Astrocyte (in vitro differentiated cells and primary cell): ENCODE measurements around the gene ADAMTSL2. TPM values are rescaled to one million over a fixed set of nuclear protein-coding genes. Genes with fewer than 3 reads are reported as not detected.

ENCODE experiments used
- DNase-seq: peaks from one replicate; pipeline ENCODE4 v3.0.0-alpha.2; 2010; ENCODE audit warnings: low read depth
- FAIRE-seq: peaks from 2 replicates; lab custom pipeline; 2011; peaks lifted over from hg19 to GRCh38; lab: Jason Lieb, UNC
- H2AFZ ChIP-seq: 2 replicates; pipeline ENCODE4 v1.6.0; 2012; ENCODE audit warnings: low read depth, low read length, inconsistent platforms
- H3K27ac ChIP-seq: 2 replicates; pipeline ENCODE4 v1.5.1; 2011; ENCODE audit warnings: low read depth, low read length, inconsistent platforms
- H3K27me3 ChIP-seq: 2 replicates; pipeline ENCODE4 v1.6.0; 2011; ENCODE audit warnings: low read length, inconsistent platforms; ENCODE audit not compliant: insufficient read depth
- H3K36me3 ChIP-seq: 2 replicates; pipeline ENCODE4 v1.5.1; 2011; ENCODE audit warnings: low read length, inconsistent platforms; ENCODE audit not compliant: insufficient read depth
- H3K4me1 ChIP-seq: 2 replicates; pipeline ENCODE4 v1.5.1; 2011; ENCODE audit warnings: low read length, inconsistent platforms; ENCODE audit not compliant: insufficient read depth
- H3K4me2 ChIP-seq: 2 replicates; pipeline ENCODE4 v1.6.0; 2012; ENCODE audit warnings: low read length, inconsistent platforms
- H3K4me3 ChIP-seq: 2 replicates; pipeline ENCODE4 v1.5.1; 2011; ENCODE audit warnings: low read depth, mild to moderate bottlenecking, low read length, inconsistent platforms; ENCODE audit not compliant: insufficient read depth
- H3K79me2 ChIP-seq: 2 replicates; pipeline ENCODE4 v1.6.0; 2012; ENCODE audit warnings: mild to moderate bottlenecking, low read length, inconsistent platforms; ENCODE audit not compliant: insufficient read depth
- H3K9ac ChIP-seq: 2 replicates; pipeline ENCODE4 v1.6.0; 2012; ENCODE audit warnings: mild to moderate bottlenecking, low read length, inconsistent platforms
- H3K9me3 ChIP-seq: 2 replicates; pipeline ENCODE4 v1.5.1; 2012; ENCODE audit warnings: low read depth, mild to moderate bottlenecking, low read length, inconsistent platforms; ENCODE audit not compliant: insufficient read depth
- H4K20me1 ChIP-seq: 2 replicates; pipeline ENCODE4 v1.6.0; 2012; ENCODE audit warnings: low read length, inconsistent platforms; ENCODE audit not compliant: insufficient read depth
- H3K27ac Mint-ChIP-seq: one replicate; pipeline ENCODE4 v1.8.0; 2021; ENCODE audit warnings: mild to moderate bottlenecking, mixed read lengths; ENCODE audit not compliant: unreplicated experiment
- H3K27me3 Mint-ChIP-seq: one replicate; pipeline ENCODE4 v1.8.0; 2021; ENCODE audit warnings: low read depth, mixed read lengths; ENCODE audit not compliant: unreplicated experiment
- H3K36me3 Mint-ChIP-seq: one replicate; pipeline ENCODE4 v1.8.0; 2021; ENCODE audit warnings: low read depth, mixed read lengths; ENCODE audit not compliant: unreplicated experiment
- H3K4me1 Mint-ChIP-seq: one replicate; pipeline ENCODE4 v1.8.0; 2021; ENCODE audit warnings: low read depth, mixed read lengths; ENCODE audit not compliant: unreplicated experiment
- H3K4me3 Mint-ChIP-seq: one replicate; pipeline ENCODE4 v1.8.0; 2021; ENCODE audit warnings: mild to moderate bottlenecking, moderate library complexity, mixed read lengths; ENCODE audit not compliant: unreplicated experiment
- H3K9me3 Mint-ChIP-seq: one replicate; pipeline ENCODE4 v1.8.0; 2021; ENCODE audit warnings: mild to moderate bottlenecking, mixed read lengths; ENCODE audit not compliant: unreplicated experiment
- EZH2 ChIP-seq: IDR thresholded peaks from 2 replicates; pipeline ENCODE4 v1.6.1; 2012; ENCODE audit warnings: mild to moderate bottlenecking, low read length, inconsistent platforms; ENCODE audit not compliant: insufficient read depth
- total RNA-seq: library from RNA; stranded (reverse); gene quantifications from 2 replicates; pipeline ENCODE4 v1.2.1, GENCODE V29; 2021
- TF ChIP-seq, protein P1 (sequence below): IDR thresholded peaks from 2 replicates; pipeline ENCODE4 v1.5.1; 2011; ENCODE audit warnings: low read depth, mild to moderate bottlenecking, inconsistent platforms, low read length, moderate library complexity; ENCODE audit not compliant: insufficient read depth

Gene ADAMTSL2
- total RNA-seq, 1 donor from 2014 or later, result 0.52 TPM

DNA sequence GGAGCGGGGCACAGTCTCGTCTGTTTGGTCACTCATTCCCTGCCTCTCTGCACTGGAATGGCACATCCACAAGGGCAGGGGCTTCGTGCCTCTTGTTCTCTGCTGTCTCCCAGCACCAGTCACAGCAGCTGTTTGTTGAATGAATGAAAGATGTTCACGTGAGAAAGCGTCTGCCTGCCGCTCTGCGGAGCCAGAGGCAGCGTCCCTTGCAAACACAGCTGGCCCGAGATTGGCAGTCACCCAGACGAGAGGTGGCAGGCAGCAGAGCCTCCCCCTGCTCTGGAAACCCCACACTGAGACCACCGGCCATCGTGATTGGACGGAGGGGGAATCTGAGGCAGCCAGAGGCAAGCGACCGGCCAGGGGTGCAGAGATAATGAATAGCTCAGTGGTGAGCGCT, 80.7 kb downstream of the ADAMTSL2 start:
- H3K9ac ChIP-seq, result no peak overlapping the region
- Mint-ChIP-seq H3K36me3 (peaks cover 3% of the 10 kb centered on the region), H3K27me3 (peaks cover 89% of the 10 kb centered on the region), H3K9me3 (peaks cover 3% of the 10 kb centered on the region), H3K4me1 (peaks cover 3% of the 10 kb centered on the region), H3K27ac (no peak overlapping the region), H3K4me3 (no peak overlapping the region)
- no peaks in the 10 kb centered on the region for H4K20me1 ChIP-seq
- H3K4me3 ChIP-seq, result no peak overlapping the region
- no peak overlapping the region for H3K27ac ChIP-seq
- no peak overlapping the region for H2AFZ ChIP-seq
- DNase-seq (no peak), FAIRE-seq (no peak)
- no peak overlapping the region for H3K4me2 ChIP-seq
- TF ChIP-seq, protein P1, sequence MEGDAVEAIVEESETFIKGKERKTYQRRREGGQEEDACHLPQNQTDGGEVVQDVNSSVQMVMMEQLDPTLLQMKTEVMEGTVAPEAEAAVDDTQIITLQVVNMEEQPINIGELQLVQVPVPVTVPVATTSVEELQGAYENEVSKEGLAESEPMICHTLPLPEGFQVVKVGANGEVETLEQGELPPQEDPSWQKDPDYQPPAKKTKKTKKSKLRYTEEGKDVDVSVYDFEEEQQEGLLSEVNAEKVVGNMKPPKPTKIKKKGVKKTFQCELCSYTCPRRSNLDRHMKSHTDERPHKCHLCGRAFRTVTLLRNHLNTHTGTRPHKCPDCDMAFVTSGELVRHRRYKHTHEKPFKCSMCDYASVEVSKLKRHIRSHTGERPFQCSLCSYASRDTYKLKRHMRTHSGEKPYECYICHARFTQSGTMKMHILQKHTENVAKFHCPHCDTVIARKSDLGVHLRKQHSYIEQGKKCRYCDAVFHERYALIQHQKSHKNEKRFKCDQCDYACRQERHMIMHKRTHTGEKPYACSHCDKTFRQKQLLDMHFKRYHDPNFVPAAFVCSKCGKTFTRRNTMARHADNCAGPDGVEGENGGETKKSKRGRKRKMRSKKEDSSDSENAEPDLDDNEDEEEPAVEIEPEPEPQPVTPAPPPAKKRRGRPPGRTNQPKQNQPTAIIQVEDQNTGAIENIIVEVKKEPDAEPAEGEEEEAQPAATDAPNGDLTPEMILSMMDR, result no peak
- no peak for TF ChIP-seq EZH2
- H3K4me1 ChIP-seq, result no peaks in the 10 kb centered on the region
- H3K79me2 ChIP-seq, result no peaks in the 10 kb centered on the region
- peaks cover 49% of the 10 kb centered on the region for H3K27me3 ChIP-seq
- no peaks in the 10 kb centered on the region for H3K9me3 ChIP-seq
- H3K36me3 ChIP-seq, result no peaks in the 10 kb centered on the region

DNA sequence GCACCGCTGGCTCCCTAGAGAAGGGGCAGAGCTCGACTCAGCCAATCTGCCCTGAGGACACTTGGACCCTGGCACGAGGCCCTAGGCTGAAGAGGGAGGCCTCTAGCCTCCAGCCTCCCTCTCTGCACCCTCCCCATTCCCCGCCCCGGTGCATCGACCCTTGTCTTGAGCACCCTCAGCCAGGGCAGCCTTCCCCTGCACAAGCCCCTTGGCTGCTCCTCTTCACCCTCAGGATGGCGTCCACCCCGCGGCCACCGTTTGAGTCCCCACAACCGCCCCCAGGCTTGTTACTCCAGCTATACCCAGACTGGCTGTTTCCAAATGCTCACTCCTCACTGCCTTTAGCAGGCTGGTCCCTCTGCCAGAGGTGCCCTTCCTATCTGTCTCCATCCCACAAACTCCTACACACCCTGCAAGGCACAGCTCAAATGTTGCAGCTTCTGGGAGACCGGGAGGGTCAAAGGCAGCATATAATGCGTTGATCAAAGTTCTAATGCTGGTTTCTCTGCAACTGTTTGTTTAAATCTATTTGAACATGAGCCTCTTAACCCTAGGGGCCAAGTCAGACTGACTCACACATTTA, 81.2 kb downstream of the ADAMTSL2 start:
- H3K27me3 ChIP-seq, result peaks cover 50% of the 10 kb centered on the region
- no peak overlapping the region for H3K27ac ChIP-seq
- Mint-ChIP-seq H3K4me1 (peaks cover 3% of the 10 kb centered on the region), H3K9me3 (peaks cover 3% of the 10 kb centered on the region), H3K27me3 (peaks cover 85% of the 10 kb centered on the region), H3K27ac (no peak overlapping the region), H3K36me3 (peaks cover 3% of the 10 kb centered on the region), H3K4me3 (no peak overlapping the region)
- H3K9me3 ChIP-seq, result no peaks in the 10 kb centered on the region
- no peak overlapping the region for H3K9ac ChIP-seq
- H3K79me2 ChIP-seq, result no peaks in the 10 kb centered on the region
- H3K4me2 ChIP-seq, result no peak overlapping the region
- H3K4me1 ChIP-seq, result no peaks in the 10 kb centered on the region
- no peak overlapping the region for H3K4me3 ChIP-seq
- TF ChIP-seq EZH2, result no peak
- TF ChIP-seq, protein P1, result no peak
- no peaks in the 10 kb centered on the region for H3K36me3 ChIP-seq
- H2AFZ ChIP-seq, result no peak overlapping the region
- FAIRE-seq, result no peak
- no peak for DNase-seq
- no peaks in the 10 kb centered on the region for H4K20me1 ChIP-seq

DNA sequence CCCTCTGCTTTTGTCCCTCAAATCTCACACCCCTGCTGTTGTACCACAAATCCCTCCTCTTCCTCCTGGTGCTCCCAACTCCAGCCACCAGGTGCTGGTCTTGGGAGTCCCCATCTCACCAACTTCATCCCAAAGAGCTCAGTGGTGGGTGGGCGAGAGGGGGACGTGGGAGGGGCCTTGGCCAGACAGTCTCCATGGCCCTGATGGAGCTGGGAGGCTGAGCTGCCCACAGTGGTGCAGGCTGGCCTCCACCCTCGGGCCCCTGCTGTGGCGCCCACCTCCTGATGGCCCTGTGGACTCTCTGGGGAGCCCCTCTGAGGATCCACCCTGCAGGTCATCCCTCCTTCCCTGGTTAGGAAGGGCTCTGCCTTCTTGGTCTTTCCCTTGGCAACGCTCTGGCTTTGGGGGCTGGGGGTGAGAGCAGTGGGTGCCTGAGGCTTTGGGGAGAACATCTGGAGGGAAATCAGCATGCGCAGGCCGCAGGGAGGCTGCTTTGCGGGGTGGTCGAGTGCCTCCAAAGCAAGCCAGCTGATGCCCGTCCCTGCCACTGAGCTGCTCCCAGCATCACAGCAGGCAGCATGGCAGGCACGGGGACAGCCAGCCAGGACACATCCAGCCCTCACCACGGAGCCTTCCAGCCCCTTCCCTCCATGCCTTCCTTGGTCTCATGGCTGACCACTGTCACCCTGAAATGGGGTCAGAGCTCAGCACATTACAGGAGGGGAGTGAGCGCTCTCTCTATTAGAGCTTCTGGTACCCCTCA, 82.3 kb downstream of the ADAMTSL2 start:
- Mint-ChIP-seq H3K4me3 (no peak overlapping the region), H3K27me3 (peaks cover 85% of the 10 kb centered on the region), H3K4me1 (peaks cover 3% of the 10 kb centered on the region), H3K27ac (no peak overlapping the region), H3K36me3 (peaks cover 3% of the 10 kb centered on the region), H3K9me3 (peaks cover 7% of the 10 kb centered on the region)
- H3K27ac ChIP-seq, result no peak overlapping the region
- H3K9me3 ChIP-seq, result no peaks in the 10 kb centered on the region
- no peak overlapping the region for H3K4me2 ChIP-seq
- FAIRE-seq (no peak), DNase-seq (no peak)
- H2AFZ ChIP-seq, result no peak overlapping the region
- H3K4me1 ChIP-seq, result no peaks in the 10 kb centered on the region
- H3K4me3 ChIP-seq, result no peak overlapping the region
- H4K20me1 ChIP-seq, result no peaks in the 10 kb centered on the region
- H3K79me2 ChIP-seq, result no peaks in the 10 kb centered on the region
- peaks cover 51% of the 10 kb centered on the region for H3K27me3 ChIP-seq
- H3K9ac ChIP-seq, result no peak overlapping the region
- no peaks in the 10 kb centered on the region for H3K36me3 ChIP-seq
- TF ChIP-seq, protein P1, result no peak
- TF ChIP-seq EZH2, result no peak
